HepG2 (cell line): ENCODE data around the gene BCAS3. TPM values are rescaled to one million over a fixed set of nuclear protein-coding genes. Genes with fewer than 3 reads are reported as not detected.
A peak's percentile ranks its signal among the peaks of the same experiment; 100 is the strongest.

Experiments used
- ATF7-NPFF ChIP-seq: sonication (generic); formaldehyde crosslinking; IDR thresholded peaks from 2 replicates; pipeline ENCODE4 v1.8.1; 2023; ENCODE audit warnings: mild to moderate bottlenecking, low read depth, missing genetic modification reagents, moderate library complexity
- FOXM1 ChIP-seq: sonication (generic); formaldehyde crosslinking; IDR thresholded peaks from 2 replicates; pipeline ENCODE4 v1.5.0; 2020; ENCODE audit warnings: missing genetic modification reagents
- JARID2 ChIP-seq: sonication (generic); formaldehyde crosslinking; IDR thresholded peaks from 2 replicates; pipeline ENCODE4 v1.8.1; 2023; ENCODE audit warnings: missing genetic modification reagents, inconsistent platforms; ENCODE audit not compliant: insufficient replicate concordance
- MTF2 ChIP-seq: sonication (generic); formaldehyde crosslinking; IDR thresholded peaks from 2 replicates; pipeline ENCODE4 v1.5.0; 2020; ENCODE audit warnings: missing genetic modification reagents, borderline replicate concordance
- NCOA2 ChIP-seq: sonication (generic); formaldehyde crosslinking; IDR thresholded peaks from 2 replicates; pipeline ENCODE4 v1.8.0; 2022; ENCODE audit warnings: inconsistent platforms
- NFIC ChIP-seq: IDR thresholded peaks from 2 replicates; pipeline ENCODE4 v1.6.1; 2012; ENCODE audit warnings: mild to moderate bottlenecking, low read length, inconsistent platforms
- NFYB ChIP-seq: sonication (generic); formaldehyde crosslinking; IDR thresholded peaks from 2 replicates; pipeline ENCODE4 v1.4.0; 2020; ENCODE audit warnings: missing genetic modification reagents
- NONO ChIP-seq, 2 experiments: fragments of 450-650 bp in 1 of 2; sonication (generic) in 1 of 2; formaldehyde crosslinking in 1 of 2; IDR thresholded peaks in 1 of 2; conservative IDR thresholded peaks in 1 of 2; 2 replicates each; pipeline versions ENCODE4 v1.6.1 to v1.8.0; 2017 to 2022; ENCODE audit warnings: mild to moderate bottlenecking in 1 of 2, missing genetic modification reagents in 1 of 2, moderate library complexity in 1 of 2
- PATZ1 ChIP-seq: sonication (generic); formaldehyde crosslinking; IDR thresholded peaks from 2 replicates; pipeline ENCODE4 v1.4.0; 2020; ENCODE audit warnings: missing genetic modification reagents
- POGK ChIP-seq: sonication (generic); formaldehyde crosslinking; conservative IDR thresholded peaks from 2 replicates; pipeline ENCODE4 v1.8.0; 2022; ENCODE audit warnings: mild to moderate bottlenecking, moderate library complexity, missing genetic modification reagents
- TGIF2 ChIP-seq: IDR thresholded peaks from 2 replicates; pipeline ENCODE4 v1.6.1; 2016; ENCODE audit warnings: control low read depth, missing compliant biosample characterization
- TOPORS ChIP-seq: sonication (generic); formaldehyde crosslinking; IDR thresholded peaks from 2 replicates; pipeline ENCODE4 v1.8.0; 2023; ENCODE audit warnings: mild to moderate bottlenecking, missing genetic modification reagents
- ZBTB7B ChIP-seq: sonication (generic); formaldehyde crosslinking; IDR thresholded peaks from 2 replicates; pipeline ENCODE4 v1.4.0; 2020; ENCODE audit warnings: missing genetic modification reagents
- ZNF30 ChIP-seq: sonication (generic); formaldehyde crosslinking; IDR thresholded peaks from 2 replicates; pipeline ENCODE4 v1.5.0; 2020; ENCODE audit warnings: mild to moderate bottlenecking, missing genetic modification reagents
- ZNF691 ChIP-seq: sonication (generic); formaldehyde crosslinking; IDR thresholded peaks from 2 replicates; pipeline ENCODE4 v1.4.0; 2020; ENCODE audit warnings: missing genetic modification reagents, low read depth, mild to moderate bottlenecking, borderline replicate concordance
- ZNF746 ChIP-seq: sonication (generic); formaldehyde crosslinking; IDR thresholded peaks from 2 replicates; pipeline ENCODE4 v1.8.0; 2022; ENCODE audit warnings: mild to moderate bottlenecking, missing genetic modification reagents
- ZNF883 ChIP-seq: sonication (generic); formaldehyde crosslinking; IDR thresholded peaks from 2 replicates; pipeline ENCODE4 v1.5.1; 2020; ENCODE audit warnings: mild to moderate bottlenecking, missing genetic modification reagents; ENCODE audit errors: not compliant biosample characterization
- polyA plus RNA-seq, 8 experiments: library from polyadenylated mRNA; depleted of rRNA in 3 of 8; stranded (reverse) in 7 of 8; unstranded in 1 of 8; fragments of >200 nt; fragmentation: Illumina TruSeq in 4 of 8; extraction: Trizol in 4 of 8; gene quantifications; 2 replicates each; pipeline versions ENCODE4 v1.2.1 to v1.2.3, GENCODE V29; 2011 to 2016; ENCODE audit warnings: low read depth in 4 of 8, missing spikeins in 1 of 8, mixed read lengths in 1 of 8; ENCODE audit not compliant: insufficient read depth in 1 of 8
- total RNA-seq, 5 experiments: library from RNA; depleted of rRNA; stranded (reverse); fragments of >200 nt; fragmentation: Illumina TruSeq; extraction: Trizol; gene quantifications; 2 replicates each; pipeline ENCODE4 v1.2.3, GENCODE V29; 2016; ENCODE audit warnings: low read depth in 1 of 5
- TF ChIP-seq, protein P1 (sequence below): sonication (generic); formaldehyde crosslinking; IDR thresholded peaks from 2 replicates; pipeline ENCODE4 v1.5.0; 2020; ENCODE audit warnings: mild to moderate bottlenecking, missing genetic modification reagents, borderline replicate concordance
- TF ChIP-seq, protein P2 (sequence below): sonication (generic); formaldehyde crosslinking; IDR thresholded peaks from 2 replicates; pipeline ENCODE4 v1.5.0; 2020; ENCODE audit warnings: missing genetic modification reagents

Gene BCAS3
- total and polyA plus RNA-seq, 2 of the 13 experiments (the other 11 are each of a cell fraction or from before 2014, with no cell fraction given), result 10.7 to 11.2 TPM

DNA sequence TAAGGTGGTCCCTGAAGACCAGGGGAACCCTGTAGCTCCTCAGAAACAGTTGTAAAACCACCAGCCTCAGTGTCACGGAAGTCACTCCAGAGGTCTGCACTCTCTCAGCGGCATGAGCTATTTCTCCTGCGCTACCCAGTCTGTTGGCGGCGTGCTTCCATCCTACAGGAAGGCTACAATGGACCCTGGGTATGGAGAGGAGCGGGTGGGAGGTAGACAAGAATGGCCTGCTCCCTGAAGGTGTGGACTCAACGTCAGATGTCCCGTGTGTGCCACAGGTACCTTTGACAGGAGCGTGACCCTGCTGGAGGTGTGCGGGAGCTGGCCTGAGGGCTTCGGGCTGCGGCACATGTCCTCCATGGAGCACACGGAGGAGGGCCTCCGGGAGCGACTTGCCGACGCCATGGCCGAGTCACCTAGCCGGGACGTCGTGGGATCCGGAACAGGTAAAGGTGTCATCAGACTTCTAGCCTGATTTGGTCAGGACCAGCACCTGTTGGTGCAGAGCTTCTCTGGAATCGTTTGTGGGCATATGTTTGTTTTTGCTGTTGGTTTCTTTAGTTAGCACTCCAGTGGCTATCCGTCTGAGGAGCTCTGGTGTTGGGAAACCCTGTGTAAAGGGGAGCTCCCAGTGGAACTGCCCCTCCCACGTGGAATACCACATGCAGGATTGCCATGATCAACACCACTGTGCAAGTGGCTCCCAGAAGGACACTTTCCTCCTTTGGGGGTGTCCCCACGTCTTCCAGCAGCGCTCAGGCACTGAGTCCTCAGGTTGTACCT, 690.6 kb downstream of the BCAS3 start (continued):
- TF ChIP-seq, protein P1, sequence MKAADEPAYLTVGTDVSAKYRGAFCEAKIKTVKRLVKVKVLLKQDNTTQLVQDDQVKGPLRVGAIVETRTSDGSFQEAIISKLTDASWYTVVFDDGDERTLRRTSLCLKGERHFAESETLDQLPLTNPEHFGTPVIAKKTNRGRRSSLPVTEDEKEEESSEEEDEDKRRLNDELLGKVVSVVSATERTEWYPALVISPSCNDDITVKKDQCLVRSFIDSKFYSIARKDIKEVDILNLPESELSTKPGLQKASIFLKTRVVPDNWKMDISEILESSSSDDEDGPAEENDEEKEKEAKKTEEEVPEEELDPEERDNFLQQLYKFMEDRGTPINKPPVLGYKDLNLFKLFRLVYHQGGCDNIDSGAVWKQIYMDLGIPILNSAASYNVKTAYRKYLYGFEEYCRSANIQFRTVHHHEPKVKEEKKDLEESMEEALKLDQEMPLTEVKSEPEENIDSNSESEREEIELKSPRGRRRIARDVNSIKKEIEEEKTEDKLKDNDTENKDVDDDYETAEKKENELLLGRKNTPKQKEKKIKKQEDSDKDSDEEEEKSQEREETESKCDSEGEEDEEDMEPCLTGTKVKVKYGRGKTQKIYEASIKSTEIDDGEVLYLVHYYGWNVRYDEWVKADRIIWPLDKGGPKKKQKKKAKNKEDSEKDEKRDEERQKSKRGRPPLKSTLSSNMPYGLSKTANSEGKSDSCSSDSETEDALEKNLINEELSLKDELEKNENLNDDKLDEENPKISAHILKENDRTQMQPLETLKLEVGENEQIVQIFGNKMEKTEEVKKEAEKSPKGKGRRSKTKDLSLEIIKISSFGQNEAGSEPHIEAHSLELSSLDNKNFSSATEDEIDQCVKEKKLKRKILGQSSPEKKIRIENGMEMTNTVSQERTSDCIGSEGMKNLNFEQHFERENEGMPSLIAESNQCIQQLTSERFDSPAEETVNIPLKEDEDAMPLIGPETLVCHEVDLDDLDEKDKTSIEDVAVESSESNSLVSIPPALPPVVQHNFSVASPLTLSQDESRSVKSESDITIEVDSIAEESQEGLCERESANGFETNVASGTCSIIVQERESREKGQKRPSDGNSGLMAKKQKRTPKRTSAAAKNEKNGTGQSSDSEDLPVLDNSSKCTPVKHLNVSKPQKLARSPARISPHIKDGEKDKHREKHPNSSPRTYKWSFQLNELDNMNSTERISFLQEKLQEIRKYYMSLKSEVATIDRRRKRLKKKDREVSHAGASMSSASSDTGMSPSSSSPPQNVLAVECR (CRISPR knock-in tag), result 0 out of 2 replicates have a peak, but pooled peaks have one; percentile 31
- TF ChIP-seq ZNF746 (CRISPR knock-in tag) (no peak), NFIC (no peak), POGK (no peak), ZNF691 (no peak), ZNF30 (CRISPR knock-in tag) (no peak), TOPORS (CRISPR knock-in tag) (no peak), JARID2 (CRISPR knock-in tag) (no peak), FOXM1 (no peak), MTF2 (CRISPR knock-in tag) (no peak), ATF7-NPFF (CRISPR knock-in tag) (no peak), NFYB (CRISPR knock-in tag) (no peak), ZNF883 (no peak), NONO (IDR thresholded peaks at IDR 0.05) (no peak), NONO (CRISPR knock-in tag; conservative IDR thresholded peaks at IDR 0.05) (no peak), PATZ1 (CRISPR knock-in tag) (peak; percentile 23; the same call in 1 of the 2 replicates), NCOA2 (CRISPR knock-in tag) (no peak), TGIF2 (CRISPR knock-in tag) (no peak), ZBTB7B (no peak)
- TF ChIP-seq, protein P2, sequence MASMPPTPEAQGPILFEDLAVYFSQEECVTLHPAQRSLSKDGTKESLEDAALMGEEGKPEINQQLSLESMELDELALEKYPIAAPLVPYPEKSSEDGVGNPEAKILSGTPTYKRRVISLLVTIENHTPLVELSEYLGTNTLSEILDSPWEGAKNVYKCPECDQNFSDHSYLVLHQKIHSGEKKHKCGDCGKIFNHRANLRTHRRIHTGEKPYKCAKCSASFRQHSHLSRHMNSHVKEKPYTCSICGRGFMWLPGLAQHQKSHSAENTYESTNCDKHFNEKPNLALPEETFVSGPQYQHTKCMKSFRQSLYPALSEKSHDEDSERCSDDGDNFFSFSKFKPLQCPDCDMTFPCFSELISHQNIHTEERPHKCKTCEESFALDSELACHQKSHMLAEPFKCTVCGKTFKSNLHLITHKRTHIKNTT (CRISPR knock-in tag), result no peak
